ENCODE results near the gene ISOC2. TPM values are rescaled to one million over a fixed set of nuclear protein-coding genes. Genes with fewer than 3 reads are reported as not detected.

The ISOC2 gene
- total and polyA plus RNA-seq, 8 donors: 19.8 to 348 (median 70.7) TPM

- H3K27me3 ChIP-seq: peaks cover 0 to 55% (median 11%) of the 10 kb centered on the region in 3 donors
- H3K9me3 ChIP-seq: no peaks in the 10 kb centered on the region
- H3K4me1 ChIP-seq: peaks cover 0 to 63% (median 28%) of the 10 kb centered on the region in 4 donors
- WGBS, 5 donors: 42 to 61% (median 47%) methylated on average over 11 to 22 of the region's 22 CpGs
- peak overlapping the region in 2 of 4 donors; percentile 14 to 25 for H3K4me3 ChIP-seq
- H3K36me3 ChIP-seq: peaks cover 0 to 12% (median 5%) of the 10 kb centered on the region in 4 donors
- DNase-seq: peak in 1 of 2 donors; percentile 65
- peak overlapping the region in 4 of 5 donors; percentile 31 to 96 (median 60) for H3K27ac ChIP-seq
- no peak for TF ChIP-seq POLR2A (IDR thresholded peaks at IDR 0.05)
- no peak for TF ChIP-seq POLR2AphosphoS5 (IDR thresholded peaks at IDR 0.05)
- TF ChIP-seq EP300 (IDR thresholded peaks at IDR 0.05): no peak
- TF ChIP-seq CTCF (IDR thresholded peaks at IDR 0.05): no peak
- intact Hi-C loops (cut with DNase I; ENCODE audit: low total_unique reads): loop anchor here (10.0 kb wide), 2 partner anchors 209 to 349 kb away; partner anchors contain the start of genes BRSK1, HSPBP1 and TNNT1
Observed at GRCh38 chr19:55494172-55494761, 32.8 kb upstream of the ISOC2 start.

GRCh38 chr19:55493645-55494171, 32.3 kb upstream of the ISOC2 start:
- peak overlapping the region in 2 of 4 donors; percentile 14 to 25 for H3K4me3 ChIP-seq
- no peaks in the 10 kb centered on the region for H3K9me3 ChIP-seq
- peaks cover 0 to 63% (median 30%) of the 10 kb centered on the region in 4 donors for H3K4me1 ChIP-seq
- 14 to 62% (median 45%) methylated on average over 12 to 38 of the region's 38 CpGs for WGBS, 5 donors
- H3K27ac ChIP-seq: peak overlapping the region in 4 of 5 donors; percentile 31 to 96 (median 60)
- DNase-seq: peak in 1 of 2 donors; percentile 16
- H3K36me3 ChIP-seq: peaks cover 0 to 8% (median 3%) of the 10 kb centered on the region in 4 donors
- TF ChIP-seq POLR2AphosphoS5 (IDR thresholded peaks at IDR 0.05): no peak
- no peak for TF ChIP-seq POLR2A (IDR thresholded peaks at IDR 0.05)
- no peak for TF ChIP-seq CTCF (IDR thresholded peaks at IDR 0.05)
- H3K27me3 ChIP-seq: peaks cover 0 to 61% (median 16%) of the 10 kb centered on the region in 3 donors
- intact Hi-C loops (cut with DNase I; ENCODE audit: low total_unique reads): loop anchor here (10.0 kb wide), 2 partner anchors 209 to 349 kb away; partner anchors contain the start of genes BRSK1, HSPBP1 and TNNT1

- Histone ChIP-seq H3K4me3 (peak overlapping the region in 2 of 4 donors; percentile 14 to 25), H3K9me3 (no peaks in the 10 kb centered on the region), H3K27ac (peak overlapping the region in 4 of 5 donors; percentile 31 to 96 (median 60)), H3K36me3 (peaks cover 0 to 4% (median 1%) of the 10 kb centered on the region in 4 donors), H3K27me3 (peaks cover 0 to 61% (median 16%) of the 10 kb centered on the region in 3 donors), H3K4me1 (peaks cover 0 to 60% (median 33%) of the 10 kb centered on the region in 4 donors)
- intact Hi-C loops (cut with DNase I; ENCODE audit: low total_unique reads): loop anchor here (10.0 kb wide), 2 partner anchors 208 to 348 kb away; partner anchors contain the start of genes BRSK1, HSPBP1 and TNNT1
- peak in 1 of 2 donors; percentile 64 for DNase-seq
- TF ChIP-seq POLR2A (IDR thresholded peaks at IDR 0.05): no peak
- TF ChIP-seq POLR2AphosphoS5 (IDR thresholded peaks at IDR 0.05): no peak
- TF ChIP-seq CTCF (IDR thresholded peaks at IDR 0.05): no peak
- no peak for TF ChIP-seq EP300 (IDR thresholded peaks at IDR 0.05)
- 38 to 63% (median 51%) methylated on average over 12 to 18 of the region's 18 CpGs for WGBS, 5 donors
Observed at GRCh38 chr19:55493052-55493644, 31.7 kb upstream of the ISOC2 start.

GRCh38 chr19:55492362-55492944, 31.0 kb upstream of the ISOC2 start:
- H3K27ac ChIP-seq: peak overlapping the region in 1 of 5 donors; percentile 96
- intact Hi-C loops (cut with DNase I; ENCODE audit: low total_unique reads): loop anchor here (10.0 kb wide), 2 partner anchors 208 to 348 kb away; partner anchors contain the start of genes BRSK1, HSPBP1 and TNNT1
- no peaks in the 10 kb centered on the region for H3K9me3 ChIP-seq
- no peaks in the 10 kb centered on the region for H3K36me3 ChIP-seq
- no peak overlapping the region for H3K4me3 ChIP-seq
- DNase-seq: peak in 1 of 2 donors; percentile 60
- H3K27me3 ChIP-seq: peaks cover 0 to 61% (median 16%) of the 10 kb centered on the region in 3 donors
- peaks cover 5 to 64% (median 38%) of the 10 kb centered on the region in 4 donors for H3K4me1 ChIP-seq
- WGBS, 5 donors: 33 to 43% (median 38%) methylated on average over 12 of the region's 12 CpGs
- no peak for TF ChIP-seq POLR2A (IDR thresholded peaks at IDR 0.05)
- TF ChIP-seq CTCF (IDR thresholded peaks at IDR 0.05): no peak
- no peak for TF ChIP-seq POLR2AphosphoS5 (IDR thresholded peaks at IDR 0.05)
- no peak for TF ChIP-seq EP300 (IDR thresholded peaks at IDR 0.05)
